GM13976 (cell line): ENCODE data around the gene ICAM5.
"Not testable (repeated sequence)": the region's sequence is repeated elsewhere in the genome, so short reads cannot be mapped to it uniquely, and the experiment has no call there.

ENCODE experiments used
- DNase-seq: peaks from one replicate; pipeline ENCODE4 v3.0.0; 2012; ENCODE audit warnings: low spot score
- in situ Hi-C: fragments of 300-500 bp; cut with MboI; formaldehyde crosslinking; loops from one replicate; pipeline ENCODE4 v1.12.0; 2022; ENCODE audit warnings: low sequenced_read_pairs, mixed read lengths, inconsistent platforms; ENCODE audit not compliant: unreplicated experiment
- TF ChIP-seq, protein P1 (sequence below): IDR thresholded peaks from 2 replicates; pipeline ENCODE4 v1.5.1; 2012; ENCODE audit warnings: borderline replicate concordance, mild to moderate bottlenecking; ENCODE audit not compliant: insufficient read depth; ENCODE audit errors: extremely low read depth, missing control alignments, control extremely low read depth

Gene ICAM5

GRCh38 chr19:10279737-10280442 is 9.9 kb upstream of the ICAM5 start:
- in situ Hi-C loops: no loop called here
- TF ChIP-seq, protein P1, sequence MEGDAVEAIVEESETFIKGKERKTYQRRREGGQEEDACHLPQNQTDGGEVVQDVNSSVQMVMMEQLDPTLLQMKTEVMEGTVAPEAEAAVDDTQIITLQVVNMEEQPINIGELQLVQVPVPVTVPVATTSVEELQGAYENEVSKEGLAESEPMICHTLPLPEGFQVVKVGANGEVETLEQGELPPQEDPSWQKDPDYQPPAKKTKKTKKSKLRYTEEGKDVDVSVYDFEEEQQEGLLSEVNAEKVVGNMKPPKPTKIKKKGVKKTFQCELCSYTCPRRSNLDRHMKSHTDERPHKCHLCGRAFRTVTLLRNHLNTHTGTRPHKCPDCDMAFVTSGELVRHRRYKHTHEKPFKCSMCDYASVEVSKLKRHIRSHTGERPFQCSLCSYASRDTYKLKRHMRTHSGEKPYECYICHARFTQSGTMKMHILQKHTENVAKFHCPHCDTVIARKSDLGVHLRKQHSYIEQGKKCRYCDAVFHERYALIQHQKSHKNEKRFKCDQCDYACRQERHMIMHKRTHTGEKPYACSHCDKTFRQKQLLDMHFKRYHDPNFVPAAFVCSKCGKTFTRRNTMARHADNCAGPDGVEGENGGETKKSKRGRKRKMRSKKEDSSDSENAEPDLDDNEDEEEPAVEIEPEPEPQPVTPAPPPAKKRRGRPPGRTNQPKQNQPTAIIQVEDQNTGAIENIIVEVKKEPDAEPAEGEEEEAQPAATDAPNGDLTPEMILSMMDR: no peak
- peak; percentile 10 for DNase-seq

GRCh38 chr19:10282043-10282442 is 7.7 kb upstream of the ICAM5 start:
- DNase-seq, in situ Hi-C loops: not testable (repeated sequence)

DNA sequence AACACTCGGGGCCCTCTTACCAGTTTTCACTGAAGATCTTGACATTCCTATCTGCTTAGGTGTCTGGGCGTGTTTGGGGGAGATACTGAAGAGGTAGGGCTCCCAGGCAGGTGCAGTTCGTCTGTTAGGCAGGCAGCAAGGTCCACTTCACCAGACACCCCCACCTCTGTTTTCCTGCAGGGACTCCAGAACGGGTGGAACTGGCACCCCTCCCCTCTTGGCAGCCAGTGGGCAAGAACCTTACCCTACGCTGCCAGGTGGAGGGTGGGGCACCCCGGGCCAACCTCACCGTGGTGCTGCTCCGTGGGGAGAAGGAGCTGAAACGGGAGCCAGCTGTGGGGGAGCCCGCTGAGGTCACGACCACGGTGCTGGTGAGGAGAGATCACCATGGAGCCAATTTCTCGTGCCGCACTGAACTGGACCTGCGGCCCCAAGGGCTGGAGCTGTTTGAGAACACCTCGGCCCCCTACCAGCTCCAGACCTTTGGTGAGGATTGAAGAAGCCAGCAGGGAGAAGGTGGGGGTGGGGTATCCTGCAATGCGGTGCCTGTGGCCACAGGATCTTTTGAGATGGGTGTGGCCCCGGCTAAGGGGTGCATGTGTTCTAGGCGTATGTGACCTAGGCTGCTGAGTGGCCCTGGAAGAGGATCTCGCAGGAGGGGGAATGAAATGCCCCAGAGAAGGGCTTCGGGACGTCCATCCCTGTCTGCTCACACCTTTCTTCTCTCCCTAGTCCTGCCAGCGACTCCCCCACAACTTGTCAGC is 6.3 kb upstream of the ICAM5 start:
- DNase-seq: no peak
- TF ChIP-seq, protein P1: no peak
- in situ Hi-C loops: no loop called here

- in situ Hi-C loops: no loop called here
- no peak for DNase-seq
- TF ChIP-seq, protein P1: no peak
Observed at GRCh38 chr19:10284065-10284959, 5.4 kb upstream of the ICAM5 start.

DNA sequence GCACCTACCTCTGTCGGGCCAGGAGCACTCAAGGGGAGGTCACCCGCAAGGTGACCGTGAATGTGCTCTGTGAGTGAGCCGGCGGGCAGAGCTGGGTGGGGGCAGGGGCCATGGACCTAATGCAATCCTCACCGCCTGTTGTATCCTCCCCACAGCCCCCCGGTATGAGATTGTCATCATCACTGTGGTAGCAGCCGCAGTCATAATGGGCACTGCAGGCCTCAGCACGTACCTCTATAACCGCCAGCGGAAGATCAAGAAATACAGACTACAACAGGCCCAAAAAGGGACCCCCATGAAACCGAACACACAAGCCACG is 4.8 kb upstream of the ICAM5 start:
- TF ChIP-seq, protein P1: no peak
- no peak for DNase-seq
- in situ Hi-C loops: no loop called here

DNA sequence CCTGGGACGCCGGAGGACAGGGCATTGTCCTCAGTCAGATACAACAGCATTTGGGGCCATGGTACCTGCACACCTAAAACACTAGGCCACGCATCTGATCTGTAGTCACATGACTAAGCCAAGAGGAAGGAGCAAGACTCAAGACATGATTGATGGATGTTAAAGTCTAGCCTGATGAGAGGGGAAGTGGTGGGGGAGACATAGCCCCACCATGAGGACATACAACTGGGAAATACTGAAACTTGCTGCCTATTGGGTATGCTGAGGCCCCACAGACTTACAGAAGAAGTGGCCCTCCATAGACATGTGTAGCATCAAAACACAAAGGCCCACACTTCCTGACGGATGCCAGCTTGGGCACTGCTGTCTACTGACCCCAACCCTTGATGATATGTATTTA is 4.4 kb upstream of the ICAM5 start:
- TF ChIP-seq, protein P1: no peak
- no peak for DNase-seq
- in situ Hi-C loops: no loop called here
